Activated CD8-positive, alpha-beta memory T cell treated with anti-CD3 and anti-CD28 coated beads, Interleukin-2, amount 50 U/mL, for 4 hours (primary cell): ENCODE results near the gene MIX23.
"Not testable (repeated sequence)": the region's sequence is repeated elsewhere in the genome, so short reads cannot be mapped to it uniquely, and the experiment has no call there.

Source experiments
- DNase-seq: peaks from one replicate; pipeline ENCODE4 v3.0.0-alpha.2; 2020

The MIX23 gene

GRCh38 chr3:122391681-122392446, 8.8 kb upstream of the MIX23 start:
- no peak for DNase-seq

- DNase-seq, result no peak
These were observed 7.6 kb upstream of the MIX23 start for GRCh38 chr3:122390665-122391064.

DNA sequence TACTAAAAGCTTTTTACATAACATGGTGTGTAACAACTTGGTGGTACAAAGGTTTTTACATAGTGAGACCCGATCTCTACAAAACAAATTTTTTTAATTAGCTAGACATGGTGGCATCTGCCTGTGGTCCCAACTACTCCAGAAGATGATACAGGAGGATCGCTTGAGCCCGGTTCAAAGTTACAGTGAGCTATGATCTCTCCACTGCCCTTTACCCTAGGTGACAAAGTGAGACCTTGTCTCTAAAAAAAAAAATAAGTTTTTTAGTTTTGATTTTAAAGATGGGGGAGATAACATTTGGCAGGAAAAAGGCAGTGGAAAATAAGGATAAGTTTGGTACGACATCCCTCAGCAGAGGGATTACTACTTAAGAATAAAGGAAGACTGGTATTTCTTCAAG, 6.9 kb upstream of the MIX23 start:
- no peak for DNase-seq

DNA sequence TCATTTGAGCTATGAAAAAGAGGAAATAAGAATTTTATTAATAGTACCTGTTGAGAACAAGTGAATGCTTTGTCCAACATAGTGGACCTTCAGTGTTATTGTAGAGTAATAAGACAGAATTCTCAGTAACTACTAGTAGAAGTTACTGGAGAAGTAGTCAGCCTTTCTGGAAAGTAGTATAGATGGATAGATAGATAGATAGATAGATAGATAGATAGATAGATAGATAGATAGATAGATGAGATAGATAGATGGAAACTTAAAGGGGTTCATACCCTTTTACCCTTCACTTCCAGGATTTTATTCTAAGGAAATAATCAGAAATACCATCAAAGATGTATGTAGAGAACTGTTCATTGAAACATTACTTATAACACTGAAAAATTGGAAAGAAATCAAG, 6.2 kb upstream of the MIX23 start:
- no peak for DNase-seq

- DNase-seq, result no peak
These were observed 4.7 kb upstream of the MIX23 start for GRCh38 chr3:122387709-122388108.

DNA sequence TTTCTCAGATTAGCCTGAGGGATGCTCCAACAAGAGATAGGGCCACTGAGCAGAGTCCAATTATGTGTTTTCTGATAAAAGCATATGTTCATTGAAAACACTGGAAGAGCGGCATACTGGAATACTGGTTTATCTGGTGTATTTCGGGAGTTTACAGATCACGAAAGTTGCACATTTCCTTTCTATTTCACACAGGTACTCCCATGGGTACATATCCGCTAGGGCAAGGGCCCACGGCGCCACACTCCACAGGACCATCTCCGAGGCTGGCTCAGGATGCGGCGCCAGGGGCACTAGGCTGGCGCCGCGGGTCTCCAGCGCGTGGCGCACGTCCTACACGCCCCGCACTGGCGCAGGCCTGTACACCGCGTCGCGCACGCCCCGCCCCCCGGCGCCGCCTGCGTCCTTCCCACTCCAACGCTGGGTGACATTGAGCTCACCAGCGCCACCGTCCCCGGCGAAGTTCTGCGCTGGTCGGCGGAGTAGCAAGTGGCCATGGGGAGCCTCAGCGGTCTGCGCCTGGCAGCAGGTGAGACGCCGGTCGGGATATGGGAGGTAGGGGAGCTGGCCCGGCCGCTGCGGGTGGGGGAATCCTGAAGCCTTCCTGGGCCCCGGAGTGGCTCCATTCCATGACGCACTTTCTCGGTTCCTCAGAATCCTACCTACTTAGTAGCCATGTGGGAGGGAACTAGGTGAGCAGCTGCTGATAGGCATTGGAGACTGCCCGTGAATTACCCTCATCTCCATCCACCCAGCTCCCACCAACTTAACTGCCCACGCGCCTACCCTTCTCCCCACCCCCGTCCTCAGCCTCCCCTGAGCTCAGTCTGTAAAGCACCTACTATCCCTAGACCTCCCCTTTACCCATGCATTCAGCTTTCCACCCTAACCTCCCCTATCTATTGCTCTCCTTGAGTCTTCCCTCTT, 1.0 kb upstream of the MIX23 start, which contains the start of gene FAM162A:
FAM162A (plus strand) TSS at position 412 of the 927 bp plus-strand sequence; CDS start at position 496, 84 bp downstream.
- peak; percentile 94 for DNase-seq

GRCh38 chr3:122377975-122378374, 5.1 kb downstream of the MIX23 start:
- DNase-seq, result no peak

DNA sequence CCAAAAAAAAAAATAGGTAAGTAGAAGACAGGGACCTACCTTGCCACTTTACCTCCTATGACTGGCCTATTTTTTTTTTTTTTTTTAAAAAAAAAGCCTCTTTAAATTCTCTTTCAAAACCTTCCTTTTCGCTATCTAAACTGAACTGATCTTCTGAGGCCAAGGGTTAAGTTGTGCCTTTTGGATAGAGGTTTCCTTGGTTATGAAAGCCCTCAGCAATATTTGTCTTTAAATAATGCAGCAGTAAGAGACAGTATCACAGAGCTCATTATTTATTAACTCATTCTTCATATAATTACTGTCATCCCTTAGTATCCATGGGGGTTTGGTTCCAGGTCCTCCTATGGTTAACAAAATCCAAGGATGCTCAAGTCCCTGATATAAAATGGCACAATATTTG, 9.0 kb downstream of the MIX23 start:
- DNase-seq, result no peak

DNA sequence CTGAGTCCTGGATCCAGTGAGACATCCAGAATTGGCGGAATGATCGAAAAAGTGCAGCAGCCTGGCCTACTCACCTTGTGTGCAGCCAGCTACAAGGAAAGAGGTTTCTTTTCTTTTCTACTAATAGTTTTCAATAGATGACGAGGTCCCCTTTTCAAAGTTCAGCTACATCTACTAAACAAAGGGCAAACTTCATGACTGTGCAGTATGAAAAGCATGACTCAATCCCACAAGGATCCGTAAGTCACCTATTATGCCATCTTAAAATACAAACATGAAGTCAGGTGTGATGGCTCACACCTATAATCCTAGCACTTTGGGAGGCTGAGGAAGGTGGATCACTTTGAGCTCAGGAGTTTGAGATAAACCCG, 16.7 kb downstream of the MIX23 start:
- no peak for DNase-seq

- DNase-seq, result not testable (repeated sequence)
These were observed 17.3 kb downstream of the MIX23 start for GRCh38 chr3:122365582-122366378.

GRCh38 chr3:122365073-122365472, 18.0 kb downstream of the MIX23 start:
- no peak for DNase-seq

GRCh38 chr3:122364490-122364889, 18.5 kb downstream of the MIX23 start:
- DNase-seq, result no peak

GRCh38 chr3:122362026-122362425, 21.0 kb downstream of the MIX23 start:
- DNase-seq, result no peak

DNA sequence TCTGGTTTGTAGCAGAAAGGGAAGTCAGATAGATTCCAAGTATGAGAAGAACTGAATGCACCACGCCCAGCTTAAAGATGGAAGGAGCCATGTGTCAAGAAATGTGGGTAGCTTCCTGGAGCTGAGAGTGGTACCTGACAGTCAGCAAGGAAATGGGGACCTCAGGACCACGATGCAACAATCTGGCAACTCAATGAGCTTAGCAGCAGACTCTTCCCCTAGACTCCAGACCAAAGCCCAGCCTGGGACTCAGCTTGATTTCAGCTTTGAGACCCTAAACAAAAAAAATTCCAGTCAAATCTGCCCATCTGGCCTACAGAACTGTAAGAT, 24.4 kb downstream of the MIX23 start:
- no peak for DNase-seq

GRCh38 chr3:122357828-122358702, 25.0 kb downstream of the MIX23 start:
- no peak for DNase-seq

DNA sequence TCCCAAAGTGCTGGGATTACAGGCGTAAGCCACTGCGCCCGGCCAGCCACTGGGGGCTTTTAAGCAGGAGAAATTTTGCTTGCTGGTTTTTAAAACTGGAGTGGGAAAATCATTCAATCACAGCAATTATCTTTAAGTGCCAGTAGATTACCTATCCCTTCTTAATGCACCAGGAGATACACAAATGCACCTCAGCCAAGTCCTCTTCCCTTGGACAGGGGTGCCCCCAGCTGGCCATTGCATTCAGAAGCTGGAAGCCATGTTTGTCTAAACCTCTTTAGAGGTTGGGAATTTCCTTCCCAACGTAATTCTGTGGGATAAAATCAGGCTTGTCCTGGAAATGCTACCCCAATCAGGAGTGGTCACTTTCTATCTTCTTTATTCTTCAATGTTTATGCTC, 26.6 kb downstream of the MIX23 start:
- no peak for DNase-seq

GRCh38 chr3:122355612-122356011, 27.4 kb downstream of the MIX23 start:
- no peak for DNase-seq

DNA sequence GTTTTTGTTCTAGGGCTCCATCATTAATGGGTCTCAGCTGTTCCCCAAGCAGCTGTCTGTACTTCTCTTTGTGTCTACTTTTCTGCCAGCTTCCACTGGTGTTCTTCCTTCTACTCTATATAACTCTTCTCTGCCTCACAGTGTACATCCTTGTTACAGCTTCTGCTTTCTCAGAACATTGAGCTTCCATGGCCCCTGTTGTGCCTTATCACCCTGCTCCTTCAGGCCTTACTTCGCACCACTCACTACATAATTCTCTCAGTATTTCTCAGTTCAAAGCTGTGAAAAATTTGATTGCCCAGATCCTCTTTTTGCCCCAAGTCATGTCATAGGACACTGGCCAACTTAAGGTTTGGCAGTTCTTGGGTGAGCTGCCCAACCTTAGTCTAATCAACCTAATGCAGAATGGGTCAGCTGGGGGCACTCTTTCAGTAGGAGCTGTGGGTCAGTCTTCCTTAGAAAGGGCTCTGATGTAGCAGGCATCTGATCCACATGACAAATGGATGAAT, 29.1 kb downstream of the MIX23 start:
- DNase-seq, result no peak

DNA sequence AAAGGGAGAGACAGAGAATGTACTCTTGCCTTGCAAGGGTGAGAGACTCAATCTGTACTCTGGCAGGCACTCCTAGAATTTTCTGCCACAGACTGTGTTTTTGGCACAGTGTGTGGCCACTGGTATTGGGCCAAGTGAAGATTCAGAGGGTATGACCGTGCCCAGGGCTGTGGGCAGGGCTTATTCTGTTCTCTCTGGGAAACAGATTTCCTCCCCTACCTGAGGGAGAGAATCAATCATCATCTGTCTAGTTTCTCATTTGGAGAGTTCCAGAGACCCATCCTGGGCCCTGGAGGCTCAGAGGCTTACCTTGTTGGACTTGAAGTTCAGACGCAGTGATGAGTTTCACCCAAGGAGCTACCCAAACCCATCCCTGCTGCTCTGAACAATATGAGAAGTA, 29.8 kb downstream of the MIX23 start:
- DNase-seq, result no peak

GRCh38 chr3:122351612-122352011, 31.4 kb downstream of the MIX23 start:
- DNase-seq, result no peak

DNA sequence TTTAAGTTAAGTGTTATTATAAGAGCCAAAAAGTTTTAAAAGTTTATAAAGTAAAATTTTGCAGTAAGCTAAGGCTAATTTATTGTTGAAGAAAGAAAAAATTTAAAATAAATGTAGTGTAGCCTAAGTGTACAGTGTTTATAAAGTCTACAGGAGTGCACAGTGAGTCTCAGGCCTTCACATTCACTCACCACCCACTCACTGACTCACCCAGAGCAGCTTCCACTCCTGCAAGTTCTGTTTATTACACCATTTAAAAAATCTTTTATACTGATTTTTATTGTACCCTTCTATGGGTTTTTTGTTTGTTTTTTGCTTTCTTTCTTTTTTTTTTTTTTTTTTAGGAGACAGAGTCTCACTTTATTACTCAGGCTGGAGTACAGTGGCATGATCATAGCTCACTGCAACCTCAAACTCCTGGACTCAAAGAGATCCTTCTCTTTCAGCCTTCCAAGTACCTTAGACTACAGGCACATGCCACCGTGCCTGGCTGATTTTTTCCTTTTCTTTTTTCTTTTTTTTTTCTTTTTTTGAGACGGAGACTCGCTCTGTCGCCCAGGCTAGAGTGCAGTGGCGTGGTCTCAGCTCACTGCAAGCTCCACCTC, 32.1 kb downstream of the MIX23 start:
- DNase-seq, result no peak

- no peak for DNase-seq
These were observed 33.9 kb downstream of the MIX23 start for GRCh38 chr3:122349171-122349570.
